ACC112 (cell line): ENCODE measurements around the gene CBY2.
"Not testable (repeated sequence)": the region's sequence is repeated elsewhere in the genome, so short reads cannot be mapped to it uniquely, and the experiment has no call there.

Experiments used
- H2AFZ ChIP-seq: fragments of 200-600 bp; sonication (generic); one replicate; pipeline ENCODE4 v1.6.0; 2017; ENCODE audit warnings: antibody characterized with exemption, low read length; ENCODE audit not compliant: unreplicated experiment
- H3K27ac ChIP-seq: fragments of 200-600 bp; sonication (generic); 2 replicates; pipeline ENCODE4 v1.5.1; 2014; ENCODE audit warnings: low read depth, mild to moderate bottlenecking, antibody characterized with exemption, low read length, moderate library complexity
- H3K27me3 ChIP-seq: fragments of 200-600 bp; sonication (generic); 2 replicates; pipeline ENCODE4 v1.6.1; 2014; ENCODE audit warnings: mild to moderate bottlenecking, antibody characterized with exemption, low read length, moderate library complexity, mixed read lengths; ENCODE audit not compliant: insufficient read depth
- H3K36me3 ChIP-seq: fragments of 200-600 bp; sonication (generic); 2 replicates; pipeline ENCODE4 v1.6.1; 2016; ENCODE audit warnings: mild to moderate bottlenecking, antibody characterized with exemption, low read length, moderate library complexity, mixed read lengths; ENCODE audit not compliant: insufficient read depth
- H3K4me1 ChIP-seq: fragments of 200-600 bp; sonication (generic); one replicate; pipeline ENCODE4 v1.6.1; 2016; ENCODE audit warnings: low read length, mixed read lengths; ENCODE audit not compliant: insufficient read depth, unreplicated experiment, control insufficient read depth
- H3K4me3 ChIP-seq: fragments of 200-600 bp; sonication (generic); 2 replicates; pipeline ENCODE4 v1.5.1; 2014; ENCODE audit warnings: mild to moderate bottlenecking, low read depth, low read length
- H3K79me2 ChIP-seq: fragments of 200-600 bp; sonication (generic); one replicate; pipeline ENCODE4 v1.6.0; 2016; ENCODE audit warnings: low read length; ENCODE audit not compliant: control insufficient read depth, unreplicated experiment, insufficient read depth

Gene CBY2

GRCh38 chr13:45742985-45743384, 40.9 kb downstream of the CBY2 start:
- Histone ChIP-seq H2AFZ (no peak overlapping the region), H3K79me2 (no peaks in the 10 kb centered on the region), H3K36me3 (no peaks in the 10 kb centered on the region), H3K4me3 (no peak overlapping the region), H3K4me1 (no peaks in the 10 kb centered on the region), H3K27me3 (peaks cover 79% of the 10 kb centered on the region), H3K27ac (no peak overlapping the region)

- no peaks in the 10 kb centered on the region for H3K79me2 ChIP-seq
- H3K4me3 ChIP-seq = no peak overlapping the region
- no peaks in the 10 kb centered on the region for H3K36me3 ChIP-seq
- H3K4me1 ChIP-seq = no peaks in the 10 kb centered on the region
- H3K27me3 ChIP-seq = peaks cover 86% of the 10 kb centered on the region
- H3K27ac ChIP-seq = no peak overlapping the region
- no peak overlapping the region for H2AFZ ChIP-seq
These were observed 42.9 kb downstream of the CBY2 start for GRCh38 chr13:45744979-45745378.

GRCh38 chr13:45747071-45747470, 45.0 kb downstream of the CBY2 start:
- H3K27ac ChIP-seq = no peak overlapping the region
- no peak overlapping the region for H3K4me3 ChIP-seq
- no peaks in the 10 kb centered on the region for H3K36me3 ChIP-seq
- H3K79me2 ChIP-seq = no peaks in the 10 kb centered on the region
- peaks cover 83% of the 10 kb centered on the region for H3K27me3 ChIP-seq
- H2AFZ ChIP-seq = no peak overlapping the region
- no peaks in the 10 kb centered on the region for H3K4me1 ChIP-seq

- Histone ChIP-seq H3K36me3 (no peaks in the 10 kb centered on the region), H3K79me2 (no peaks in the 10 kb centered on the region), H3K27ac (no peak overlapping the region), H3K27me3 (peaks cover 66% of the 10 kb centered on the region), H3K4me3 (no peak overlapping the region), H2AFZ (no peak overlapping the region), H3K4me1 (no peaks in the 10 kb centered on the region)
These were observed 47.0 kb downstream of the CBY2 start for GRCh38 chr13:45748941-45749759.

- Histone ChIP-seq H3K27me3 (peaks cover 52% of the 10 kb centered on the region), H2AFZ (no peak overlapping the region), H3K27ac (no peak overlapping the region), H3K36me3 (no peaks in the 10 kb centered on the region), H3K4me3 (no peak overlapping the region), H3K4me1 (no peaks in the 10 kb centered on the region), H3K79me2 (no peaks in the 10 kb centered on the region)
These were observed 48.4 kb downstream of the CBY2 start for GRCh38 chr13:45750566-45750965.

GRCh38 chr13:45751885-45752284, 49.8 kb downstream of the CBY2 start:
- Histone ChIP-seq H2AFZ (no peak overlapping the region), H3K79me2 (no peaks in the 10 kb centered on the region), H3K4me1 (no peaks in the 10 kb centered on the region), H3K27me3 (peaks cover 39% of the 10 kb centered on the region), H3K27ac (no peak overlapping the region), H3K4me3 (no peak overlapping the region), H3K36me3 (no peaks in the 10 kb centered on the region)

GRCh38 chr13:45752510-45752909, 50.4 kb downstream of the CBY2 start:
- H3K27ac ChIP-seq = no peak overlapping the region
- no peak overlapping the region for H3K4me3 ChIP-seq
- H3K27me3 ChIP-seq = peaks cover 35% of the 10 kb centered on the region
- no peaks in the 10 kb centered on the region for H3K4me1 ChIP-seq
- no peaks in the 10 kb centered on the region for H3K36me3 ChIP-seq
- no peaks in the 10 kb centered on the region for H3K79me2 ChIP-seq
- H2AFZ ChIP-seq = no peak overlapping the region

GRCh38 chr13:45756498-45756897, 54.4 kb downstream of the CBY2 start:
- not testable (repeated sequence) for H3K4me1 ChIP-seq, H3K4me3 ChIP-seq, H3K79me2 ChIP-seq, H3K27ac ChIP-seq, H3K36me3 ChIP-seq, H2AFZ ChIP-seq
- H3K27me3 ChIP-seq = peaks cover 18% of the 10 kb centered on the region

GRCh38 chr13:45757589-45757988, 55.5 kb downstream of the CBY2 start:
- not testable (repeated sequence) for H3K4me1 ChIP-seq, H2AFZ ChIP-seq, H3K4me3 ChIP-seq, H3K27ac ChIP-seq, H3K36me3 ChIP-seq, H3K79me2 ChIP-seq
- H3K27me3 ChIP-seq = peaks cover 23% of the 10 kb centered on the region

GRCh38 chr13:45763419-45763818, 61.3 kb downstream of the CBY2 start:
- no peak overlapping the region for H3K4me3 ChIP-seq
- no peak overlapping the region for H2AFZ ChIP-seq
- H3K27ac ChIP-seq = no peak overlapping the region
- H3K27me3 ChIP-seq = peaks cover 75% of the 10 kb centered on the region
- H3K36me3 ChIP-seq = no peaks in the 10 kb centered on the region
- no peaks in the 10 kb centered on the region for H3K79me2 ChIP-seq
- no peaks in the 10 kb centered on the region for H3K4me1 ChIP-seq
